H1 (cell line): ENCODE data around the gene ADK. TPM values are rescaled to one million over a fixed set of nuclear protein-coding genes. Genes with fewer than 3 reads are reported as not detected.

ENCODE experiments used
- CTCF ChIA-PET: fragments of 300-600 bp; sonication (Branson Sonifier 250); formaldehyde crosslinking; loops from one replicate; lab custom pipeline; 2021; ENCODE audit not compliant: partially characterized antibody; lab: Charles Lee
- POLR2A ChIA-PET: fragments of 300-600 bp; sonication (Branson Sonifier 250); formaldehyde crosslinking; loops from one replicate; lab custom pipeline; 2021; ENCODE audit warnings: inconsistent platforms; ENCODE audit not compliant: partially characterized antibody; lab: Charles Lee
- DNase-seq, 2 experiments: peaks; one replicate each; pipeline versions ENCODE4 v3.0.0 to v3.0.0-alpha.2; 2010 to 2022; ENCODE audit warnings: low spot score in 2 of 2, low read depth in 1 of 2, mixed read lengths in 1 of 2
- FAIRE-seq: peaks from 2 replicates; lab custom pipeline; 2011; peaks lifted over from hg19 to GRCh38; lab: Jason Lieb, UNC
- H2AFZ ChIP-seq: 2 replicates; pipeline ENCODE4 v1.8.1; 2012; ENCODE audit warnings: low read length, inconsistent platforms
- H2AK5ac ChIP-seq: 2 replicates; pipeline ENCODE4 v1.6.1; 2013; ENCODE audit warnings: low read depth, low read length
- H2BK120ac ChIP-seq: replicated peaks from 2 replicates; pipeline ENCODE3; 2013; ENCODE audit warnings: low read depth, low read length, inconsistent platforms
- H2BK12ac ChIP-seq: 2 replicates; pipeline ENCODE4 v1.6.1; 2013; ENCODE audit warnings: low read depth, low read length
- H2BK15ac ChIP-seq: 2 replicates; pipeline ENCODE4 v1.6.1; 2013; ENCODE audit warnings: low read length
- H2BK20ac ChIP-seq: 2 replicates; pipeline ENCODE4 v1.6.1; 2013; ENCODE audit warnings: low read length
- H2BK5ac ChIP-seq: 2 replicates; pipeline ENCODE4 v1.6.1; 2013; ENCODE audit warnings: low read depth, low read length
- H3K14ac ChIP-seq: 2 replicates; pipeline ENCODE4 v1.6.1; 2013; ENCODE audit warnings: inconsistent platforms; ENCODE audit not compliant: insufficient read length
- H3K18ac ChIP-seq: 2 replicates; pipeline ENCODE4 v1.6.1; 2013; ENCODE audit warnings: low read length; ENCODE audit errors: extremely low read depth
- H3K23ac ChIP-seq: 2 replicates; pipeline ENCODE4 v1.6.1; 2013; ENCODE audit warnings: inconsistent platforms; ENCODE audit not compliant: insufficient read length
- H3K23me2 ChIP-seq: 2 replicates; pipeline ENCODE4 v1.6.1; 2013; ENCODE audit warnings: low read depth, low read length
- H3K27ac ChIP-seq: 2 replicates; pipeline ENCODE4 v1.6.1; 2011; ENCODE audit warnings: low read depth, low read length, inconsistent platforms
- H3K27me3 ChIP-seq, 4 experiments: replicated peaks in 1 of 4; 1 replicate in 1 of 4; 2 replicates in 3 of 4; pipeline versions ENCODE4 v1.6.1 to v1.8.1; 2011 to 2013; ENCODE audit warnings: low read length in 3 of 4, mild to moderate bottlenecking in 3 of 4, inconsistent platforms in 2 of 4, mixed read lengths in 2 of 4, moderate library complexity in 1 of 4; ENCODE audit not compliant: control insufficient read depth in 3 of 4, insufficient read depth in 3 of 4; ENCODE audit errors: extremely low read depth in 1 of 4
- H3K36me3 ChIP-seq, 4 experiments: 2 replicates each; pipeline versions ENCODE4 v1.6.1 to v1.8.1; 2011 to 2013; ENCODE audit warnings: mild to moderate bottlenecking in 4 of 4, low read length in 3 of 4, moderate library complexity in 2 of 4, control low read depth in 1 of 4, inconsistent platforms in 1 of 4; ENCODE audit not compliant: insufficient read depth in 4 of 4, control insufficient read depth in 2 of 4
- H3K4ac ChIP-seq: replicated peaks from 2 replicates; pipeline ENCODE3; 2013; ENCODE audit warnings: low read length, low read depth, mixed read lengths, inconsistent platforms; ENCODE audit not compliant: insufficient read length
- H3K4me1 ChIP-seq, 4 experiments: replicated peaks in 1 of 4; 1 replicate in 1 of 4; 2 replicates in 3 of 4; pipeline versions ENCODE4 v1.6.1 to v1.8.1; 2011 to 2013; ENCODE audit warnings: low read length in 3 of 4, inconsistent platforms in 2 of 4, mixed read lengths in 1 of 4; ENCODE audit not compliant: insufficient read depth in 4 of 4, control insufficient read depth in 3 of 4
- H3K4me2 ChIP-seq, 2 experiments: 2 replicates each; pipeline versions ENCODE4 v1.6.1 to v1.8.1; 2011 to 2013; ENCODE audit warnings: low read depth in 2 of 2, low read length in 2 of 2, control low read depth in 1 of 2, inconsistent platforms in 1 of 2, mild to moderate bottlenecking in 1 of 2; ENCODE audit not compliant: insufficient read depth in 1 of 2
- H3K4me3 ChIP-seq, 4 experiments: fragments of 200-600, 300-600 bp in 1 of 4; sonication (generic), shearing (Covaris generic), sonication (Bioruptor Twin) in 1 of 4; 2 replicates each; pipeline versions ENCODE4 v1.5.1 to v1.8.1; 2011 to 2016; ENCODE audit warnings: low read length in 4 of 4, low read depth in 3 of 4, control low read depth in 2 of 4, inconsistent platforms in 2 of 4, mild to moderate bottlenecking in 2 of 4, mixed read lengths in 1 of 4, moderate library complexity in 1 of 4; ENCODE audit not compliant: insufficient read depth in 2 of 4; ENCODE audit errors: extremely low read depth in 1 of 4
- H3K56ac ChIP-seq: replicated peaks from 2 replicates; pipeline ENCODE3; 2013; ENCODE audit warnings: low read depth, mild to moderate bottlenecking, mixed read lengths, low read length, inconsistent platforms; ENCODE audit not compliant: insufficient read length
- H3K79me1 ChIP-seq: 2 replicates; pipeline ENCODE4 v1.6.1; 2013; ENCODE audit warnings: low read depth, low read length, control low read depth
- H3K79me2 ChIP-seq, 2 experiments: 2 replicates each; pipeline versions ENCODE4 v1.6.1 to v1.8.1; 2012 to 2013; ENCODE audit warnings: low read length in 2 of 2, mild to moderate bottlenecking in 2 of 2, inconsistent platforms in 1 of 2; ENCODE audit not compliant: insufficient read depth in 2 of 2, control insufficient read depth in 1 of 2
- H3K9ac ChIP-seq, 4 experiments: replicated peaks in 1 of 4; 1 replicate in 1 of 4; 2 replicates in 3 of 4; pipeline versions ENCODE4 v1.6.1 to v1.8.1; 2011 to 2013; ENCODE audit warnings: low read depth in 3 of 4, low read length in 3 of 4, control low read depth in 2 of 4, mild to moderate bottlenecking in 2 of 4, moderate library complexity in 2 of 4, inconsistent platforms in 1 of 4; ENCODE audit errors: extremely low read depth in 1 of 4
- H3K9me3 ChIP-seq, 2 experiments: 2 replicates each; pipeline versions ENCODE4 v1.6.1 to v1.8.1; 2012 to 2013; ENCODE audit warnings: mild to moderate bottlenecking in 2 of 2, moderate library complexity in 2 of 2, control low read depth in 1 of 2, inconsistent platforms in 1 of 2, low read depth in 1 of 2, low read length in 1 of 2, mixed read lengths in 1 of 2; ENCODE audit not compliant: insufficient read depth in 2 of 2
- H4K20me1 ChIP-seq, 2 experiments: replicated peaks in 1 of 2; 2 replicates each; pipeline versions ENCODE3 to v1.8.1; 2011 to 2013; ENCODE audit warnings: inconsistent platforms in 2 of 2, low read length in 2 of 2, mild to moderate bottlenecking in 1 of 2; ENCODE audit not compliant: insufficient read depth in 2 of 2, control insufficient read depth in 1 of 2
- H4K5ac ChIP-seq: 2 replicates; pipeline ENCODE4 v1.6.1; 2013; ENCODE audit warnings: low read length, low read depth, mixed read lengths, inconsistent platforms; ENCODE audit not compliant: insufficient read length
- H4K8ac ChIP-seq: 2 replicates; pipeline ENCODE4 v1.8.0; 2013; ENCODE audit warnings: mild to moderate bottlenecking, moderate library complexity, low read length, inconsistent platforms; ENCODE audit not compliant: insufficient read depth; ENCODE audit errors: extremely low read depth
- H4K91ac ChIP-seq: replicated peaks from 2 replicates; pipeline ENCODE3; 2013; ENCODE audit warnings: low read length, mixed read lengths, inconsistent platforms; ENCODE audit not compliant: insufficient read length
- CEBPB ChIP-seq: IDR thresholded peaks from 2 replicates; pipeline ENCODE4 v1.6.1; 2012; ENCODE audit warnings: low read depth, low read length
- POLR2A ChIP-seq, 2 experiments: IDR thresholded peaks; 1 replicate in 1 of 2; 2 replicates in 1 of 2; pipeline ENCODE4 v1.6.1; 2011; ENCODE audit warnings: low read depth in 2 of 2, low read length in 2 of 2, mild to moderate bottlenecking in 2 of 2; ENCODE audit errors: control extremely low read depth in 1 of 2
- WGBS, 2 experiments: shearing (Covaris generic) in 1 of 2; methylation state at CpG; one replicate each; pipeline versions ENCODE4 v1.1.6 to v1.1.7; 2013 to 2015; ENCODE audit warnings: low lambda C conversion rate in 2 of 2, mixed read lengths in 2 of 2, inconsistent platforms in 1 of 2, low coverage in 1 of 2, missing lambda C conversion rate in 1 of 2; ENCODE audit not compliant: insufficient replicate concordance in 2 of 2, insufficient coverage in 1 of 2, insufficient read length in 1 of 2; ENCODE audit errors: extremely low coverage in 1 of 2, missing lambda C conversion rate in 1 of 2; 5-methylcytosine and 5-hydroxymethylcytosine counted together
- polyA plus RNA-seq, 7 experiments: library from polyadenylated mRNA; depleted of rRNA in 3 of 7; stranded (reverse) in 5 of 7; unstranded in 2 of 7; fragments of >200 nt in 5 of 7; fragments of 200-250 nt in 2 of 7; gene quantifications; 1 replicate in 5 of 7; 2 replicates in 1 of 7; 4 replicates in 1 of 7; pipeline versions ENCODE4 v1.2.1 to v1.2.3, GENCODE V29; 2011 to 2013; ENCODE audit warnings: missing spikeins in 2 of 7, mixed read lengths in 2 of 7
- total RNA-seq: library from RNA; stranded (reverse); fragmentation: NEBNext Ultra II Directional; extraction: Animal tissue kit (Norgen Biotek cat#: 25700); gene quantifications from 2 replicates; pipeline ENCODE4 v1.2.1, GENCODE V29; 2021
- TF ChIP-seq, protein P1 (sequence below): IDR thresholded peaks from 2 replicates; pipeline ENCODE4 v1.6.1; 2012; ENCODE audit warnings: inconsistent platforms

ADK gene
- total and polyA plus RNA-seq, 2 of the 8 experiments (the other 6 are each of a cell fraction or from before 2014, with no cell fraction given), result 12.3 to 42.4 TPM

DNA sequence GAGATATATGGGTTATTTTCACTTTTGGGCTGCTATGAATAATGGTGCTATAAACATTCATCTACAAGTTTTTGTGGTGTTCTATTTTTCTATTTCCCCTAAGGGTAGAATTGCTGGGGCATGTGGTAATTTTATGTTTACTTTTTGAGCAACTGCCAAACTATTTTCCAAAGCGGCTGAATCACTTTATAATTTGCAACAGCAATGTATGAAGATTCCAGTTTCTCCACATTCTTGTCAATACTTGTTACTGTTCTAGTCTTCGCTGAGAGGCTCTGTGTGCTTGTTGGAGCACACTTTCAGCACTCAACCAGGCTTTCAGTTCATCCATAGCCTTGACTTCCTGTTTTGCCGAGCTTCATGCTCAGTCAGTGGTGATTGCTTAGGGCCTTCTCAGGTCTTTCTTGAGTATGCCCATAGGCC is 39.0 kb downstream of the ADK start:
- no peak overlapping the region for H2BK12ac ChIP-seq
- H2BK5ac ChIP-seq, result no peak overlapping the region
- no peak overlapping the region for H3K4me3 ChIP-seq
- H3K4ac ChIP-seq, result no peak overlapping the region
- no peak overlapping the region for H4K8ac ChIP-seq
- no peak overlapping the region for H2AK5ac ChIP-seq
- no peaks in the 10 kb centered on the region; the same call in none of the 2 replicates for H3K23me2 ChIP-seq
- no peak overlapping the region for H4K91ac ChIP-seq
- H3K79me2 ChIP-seq, result peaks cover 0 to 77% of the 10 kb centered on the region in 2 experiments; a peak in 2 of 4 replicates
- no peak overlapping the region for H3K4me2 ChIP-seq
- no peak for TF ChIP-seq CEBPB
- no peak for TF ChIP-seq POLR2A (IDR thresholded peaks at IDR 0.05; ENCODE audit: control extremely low read depth in 1 of 2, low read depth in 2 of 2, low read length in 2 of 2)
- TF ChIP-seq, protein P1, sequence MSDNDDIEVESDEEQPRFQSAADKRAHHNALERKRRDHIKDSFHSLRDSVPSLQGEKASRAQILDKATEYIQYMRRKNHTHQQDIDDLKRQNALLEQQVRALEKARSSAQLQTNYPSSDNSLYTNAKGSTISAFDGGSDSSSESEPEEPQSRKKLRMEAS, result no peak
- DNase-seq (no peak), FAIRE-seq (peak; percentile 68)
- no peak overlapping the region for H3K27ac ChIP-seq
- H2BK15ac ChIP-seq, result no peak overlapping the region
- 57% methylated on average over 3 of the region's 3 CpGs; no CpG with 5 or more reads in 1 of the 2 experiments for WGBS, 2 experiments
- no peak overlapping the region for H3K23ac ChIP-seq
- H2BK120ac ChIP-seq, result no peak overlapping the region
- H3K36me3 ChIP-seq, result no peaks in the 10 kb centered on the region
- no peaks in the 10 kb centered on the region; the same call in none of the 2 replicates for H3K79me1 ChIP-seq
- POLR2A ChIA-PET, result interaction anchor here (0.8 to 2.4 kb wide), 3 partner anchors 12 to 17 kb away, joined by 3 to 13 read pairs (median 3); no protein-coding TSS in a partner anchor
- no peak overlapping the region for H3K18ac ChIP-seq
- H3K9ac ChIP-seq, result no peak overlapping the region
- no peaks in the 10 kb centered on the region for H4K20me1 ChIP-seq
- CTCF ChIA-PET, result interaction anchor here (0.6 to 2.2 kb wide), 6 partner anchors 10 to 132 kb away, joined by 3 to 10 read pairs (median 4); no protein-coding TSS in a partner anchor
- H3K14ac ChIP-seq, result no peak overlapping the region
- H4K5ac ChIP-seq, result no peak overlapping the region
- no peaks in the 10 kb centered on the region for H3K27me3 ChIP-seq
- H3K56ac ChIP-seq, result no peak overlapping the region
- no peak overlapping the region for H2BK20ac ChIP-seq
- H2AFZ ChIP-seq, result no peak overlapping the region
- peaks cover 0 to 3% (median 1%) of the 10 kb centered on the region in 4 experiments; a peak in 2 of 7 replicates for H3K4me1 ChIP-seq
- H3K9me3 ChIP-seq, result no peaks in the 10 kb centered on the region
